ENCODE measurements around the gene CADM3.

Gene CADM3

DNA sequence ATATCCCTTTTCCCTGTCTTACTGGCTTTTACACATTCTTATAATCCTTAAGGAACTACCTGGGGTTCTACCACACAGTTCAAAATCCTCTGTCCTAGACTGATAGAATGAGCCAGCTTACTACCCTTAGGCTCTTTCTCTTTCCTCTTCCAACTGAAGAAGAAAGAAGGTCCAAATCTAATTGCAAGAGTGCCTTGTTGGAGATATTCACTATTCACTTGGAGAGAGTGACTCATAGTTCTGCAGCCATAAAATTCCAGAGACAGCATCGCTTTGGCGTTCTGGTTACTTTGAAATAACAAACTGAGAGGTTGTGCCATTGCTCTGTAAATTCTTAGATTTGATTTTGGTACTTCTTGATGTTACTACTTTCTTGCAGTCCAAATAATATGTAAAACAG is 4.2 kb downstream of the CADM3 start:
- no peak for DNase-seq (ENCODE audit: low read depth)

DNA sequence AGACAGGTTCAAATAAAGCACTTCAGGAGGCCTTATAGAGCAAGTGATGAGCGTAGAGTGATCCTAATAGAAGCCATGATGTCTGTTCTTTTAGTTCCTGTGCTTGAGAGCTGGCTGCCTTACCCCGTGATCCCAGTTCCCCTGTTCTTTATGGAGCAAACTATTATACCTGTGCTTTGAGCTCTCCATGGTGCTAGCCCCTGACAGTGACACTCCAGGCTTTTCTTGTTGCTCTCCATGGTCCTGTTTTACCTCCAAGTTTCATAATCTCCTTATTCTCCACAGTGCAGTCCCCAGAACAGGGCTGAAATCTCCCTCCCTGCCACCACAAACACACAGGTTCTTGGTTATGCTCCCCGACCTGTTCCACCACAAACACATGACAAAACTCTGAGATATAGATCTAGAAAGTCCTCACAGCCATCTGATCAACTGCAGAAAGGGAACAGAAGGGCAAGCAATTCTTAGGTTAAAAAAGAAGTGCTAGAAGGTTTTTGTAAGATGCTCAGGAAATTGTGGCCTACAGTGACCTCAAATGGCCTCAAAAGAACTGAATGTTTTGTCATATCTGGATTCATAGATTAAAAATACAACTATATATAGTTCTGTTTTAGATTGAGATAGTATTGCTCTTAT is 6.0 kb downstream of the CADM3 start:
- DNase-seq (ENCODE audit: low read depth), result peak; percentile 21

DNA sequence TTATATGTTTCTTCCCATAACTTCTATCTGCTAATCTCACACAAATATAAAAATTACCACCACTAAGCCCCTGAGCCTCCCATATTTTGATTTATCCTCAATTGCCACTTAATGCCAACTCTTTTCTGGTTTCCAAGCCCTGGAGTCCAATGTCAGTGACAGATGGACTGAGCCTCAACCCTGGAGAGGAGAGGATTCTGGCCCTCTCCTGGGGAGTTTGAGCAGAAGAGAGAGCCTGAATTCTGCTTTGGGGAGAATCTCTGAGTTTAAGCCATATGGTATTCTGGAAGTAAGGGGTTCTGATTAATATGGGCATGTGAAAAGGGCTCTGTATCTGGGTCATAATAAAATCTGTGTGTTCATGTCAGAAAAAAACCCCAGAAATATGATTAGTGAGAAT is 8.5 kb downstream of the CADM3 start:
- no peak for DNase-seq (ENCODE audit: low read depth)

DNA sequence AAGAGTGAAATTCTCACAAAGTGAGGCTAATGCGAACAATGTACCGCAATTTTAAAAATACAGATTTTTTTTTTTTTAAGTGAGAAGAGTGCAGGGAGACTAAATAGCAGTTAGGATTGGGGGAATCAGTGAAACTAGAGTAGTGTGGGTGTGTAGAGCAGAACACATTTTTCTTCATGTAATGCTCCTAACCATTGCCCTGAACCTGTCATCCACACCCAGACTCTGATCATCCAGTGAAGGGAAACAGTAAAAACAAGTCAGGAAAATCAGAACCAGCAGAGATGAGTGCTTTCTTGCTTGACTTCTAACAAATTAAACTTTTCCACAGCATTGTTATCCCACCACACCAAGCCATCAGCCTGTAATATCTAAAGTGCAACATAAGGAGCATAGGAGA is 9.1 kb downstream of the CADM3 start:
- no peak for DNase-seq (ENCODE audit: low read depth)

DNA sequence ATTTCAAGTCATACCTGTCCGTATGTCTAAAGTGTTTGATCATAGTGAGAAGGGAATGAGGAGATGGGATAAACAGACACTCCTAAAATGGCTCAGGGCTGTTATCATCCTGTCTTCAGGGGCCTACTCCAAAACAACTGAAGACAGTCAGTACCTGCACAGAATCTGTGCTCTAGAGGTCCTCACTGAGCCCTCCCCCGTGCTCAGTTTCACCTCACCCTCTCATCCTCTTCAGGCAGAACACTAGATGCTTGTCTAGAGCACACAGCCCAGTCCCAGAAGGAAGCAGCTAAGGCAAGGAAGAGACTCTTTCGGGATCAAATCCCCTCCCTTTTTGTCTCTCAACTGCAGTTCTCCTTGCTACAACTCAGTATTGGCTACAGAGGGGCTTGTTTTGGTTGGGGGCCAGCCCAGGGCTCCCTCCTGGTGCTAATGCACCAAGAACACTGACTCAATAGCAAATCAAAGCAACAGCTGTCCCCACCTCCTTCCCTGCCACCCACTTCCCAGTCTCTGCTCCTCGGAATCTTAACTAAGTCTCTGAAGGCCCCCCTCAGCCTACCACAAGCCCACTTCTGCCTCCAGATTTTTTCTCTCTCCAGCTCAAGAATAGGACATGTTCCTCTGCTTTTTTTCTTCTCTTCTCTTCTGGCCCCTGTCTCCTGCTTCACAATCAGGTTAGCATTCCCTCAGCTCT is 10.1 kb downstream of the CADM3 start:
- DNase-seq (ENCODE audit: low read depth), result no peak

DNA sequence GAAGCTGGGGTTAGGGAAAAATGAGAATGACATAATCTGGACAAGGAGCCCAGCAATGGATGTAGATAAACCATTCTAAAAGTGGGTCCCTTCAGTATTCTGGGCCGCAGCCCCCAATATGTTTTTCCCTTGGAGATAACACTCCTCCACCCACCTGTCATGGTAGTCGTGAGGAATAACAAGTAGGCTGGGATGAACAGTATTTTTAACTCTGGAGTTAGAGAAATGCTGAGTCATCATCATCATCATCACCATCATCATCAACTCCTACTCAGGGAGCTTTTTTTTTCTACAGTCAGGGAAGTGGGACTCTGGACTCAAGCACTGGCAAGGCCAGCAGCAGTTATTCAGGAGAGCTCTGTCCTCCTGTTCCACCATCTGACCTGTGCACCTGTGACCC is 12.8 kb downstream of the CADM3 start:
- no peak for DNase-seq (ENCODE audit: low read depth)

DNA sequence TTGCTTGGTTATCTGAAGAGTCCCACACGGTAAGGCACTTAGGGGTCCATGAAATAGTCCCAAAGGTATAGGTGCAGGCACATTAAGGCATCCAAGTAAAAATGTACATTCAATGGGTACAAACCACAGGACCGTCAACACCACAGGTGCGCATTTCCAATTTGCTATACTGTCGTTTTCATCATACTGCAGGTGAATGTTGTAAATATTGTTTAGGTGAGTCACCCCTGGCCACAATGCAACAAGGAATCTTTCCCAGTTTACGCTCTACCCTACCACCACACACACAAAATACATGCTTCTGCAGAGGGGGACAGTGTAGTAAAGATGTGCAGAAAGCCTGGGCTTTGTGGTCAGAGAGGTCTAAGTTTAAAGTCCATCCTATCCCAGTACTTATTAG is 13.7 kb downstream of the CADM3 start:
- no peak for DNase-seq (ENCODE audit: low read depth)

DNA sequence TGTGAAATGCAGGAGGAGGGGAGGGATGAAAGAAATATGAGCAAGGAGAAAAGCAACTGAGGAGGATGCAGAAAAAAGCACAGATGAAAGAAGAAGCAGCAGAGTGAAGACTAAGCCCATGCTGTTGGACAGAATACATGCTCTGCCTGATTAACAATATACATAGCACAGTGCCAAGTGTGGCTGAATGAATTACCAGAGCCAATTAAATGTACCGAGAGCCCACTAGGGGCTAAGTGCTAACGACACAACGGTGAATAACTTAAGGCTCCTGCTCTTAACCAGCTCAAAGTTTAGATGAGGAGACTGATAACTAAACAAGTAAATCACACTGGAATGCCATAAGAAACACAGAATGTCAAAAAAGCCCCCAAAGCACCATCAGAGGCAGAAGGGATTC is 15.6 kb downstream of the CADM3 start:
- no peak for DNase-seq (ENCODE audit: low read depth)

DNA sequence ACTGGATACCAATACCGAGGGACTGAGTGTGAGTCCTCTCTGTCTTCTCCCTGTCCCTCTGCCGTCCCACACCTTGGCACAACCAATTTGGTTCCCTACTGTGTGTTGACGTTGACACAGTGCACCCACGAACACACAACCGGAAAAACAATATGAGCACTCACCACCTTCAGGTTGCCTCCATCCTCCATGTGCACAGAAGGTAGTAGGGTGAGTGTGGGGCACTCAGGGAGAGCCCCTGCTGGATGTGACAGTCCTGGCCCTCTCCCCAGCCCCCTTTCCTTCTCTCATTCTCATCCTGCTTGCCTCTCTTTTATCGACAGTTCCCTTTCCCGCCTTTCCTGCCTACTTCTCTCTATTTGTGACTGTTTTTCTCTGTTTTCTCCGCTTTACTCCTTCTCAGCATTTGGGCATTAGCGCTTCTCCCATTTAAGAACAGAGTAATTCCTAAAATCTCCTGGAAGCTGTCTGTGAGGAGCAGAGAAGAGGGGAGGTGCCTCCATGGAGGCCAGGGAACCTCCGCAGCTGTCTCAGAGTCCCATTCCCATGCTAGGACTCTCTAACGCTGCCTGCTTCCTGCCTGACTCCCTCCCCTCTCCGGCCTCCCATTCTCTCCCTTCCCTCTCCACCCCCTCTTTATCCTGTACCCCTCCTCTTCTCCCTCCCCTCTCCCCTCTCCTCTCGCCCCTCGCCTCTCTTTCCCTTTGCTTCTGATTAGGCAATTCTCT is 16.4 kb downstream of the CADM3 start:
- no peak for DNase-seq (ENCODE audit: low read depth)

DNA sequence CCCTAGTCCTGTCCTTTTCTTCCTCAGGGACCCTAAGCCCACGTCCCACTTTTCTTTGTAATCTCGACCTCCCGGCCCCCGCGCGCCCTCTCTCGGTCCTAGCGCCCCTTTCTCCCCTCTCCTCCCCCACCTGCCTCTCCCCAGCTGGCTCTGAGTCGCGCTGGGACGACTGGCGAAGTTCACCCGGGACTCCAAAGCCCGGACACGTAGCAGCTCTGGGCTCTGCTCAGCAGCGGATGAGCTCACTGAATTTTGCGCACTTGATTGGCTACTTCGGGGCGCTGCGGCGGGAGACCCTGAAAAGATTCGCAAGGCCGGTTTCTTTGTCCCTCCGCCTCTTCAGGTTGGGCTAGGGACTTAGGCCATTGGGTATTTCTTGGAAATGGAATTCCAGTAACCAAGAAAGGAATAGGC is 17.0 kb downstream of the CADM3 start:
- DNase-seq (ENCODE audit: low read depth), result no peak

DNA sequence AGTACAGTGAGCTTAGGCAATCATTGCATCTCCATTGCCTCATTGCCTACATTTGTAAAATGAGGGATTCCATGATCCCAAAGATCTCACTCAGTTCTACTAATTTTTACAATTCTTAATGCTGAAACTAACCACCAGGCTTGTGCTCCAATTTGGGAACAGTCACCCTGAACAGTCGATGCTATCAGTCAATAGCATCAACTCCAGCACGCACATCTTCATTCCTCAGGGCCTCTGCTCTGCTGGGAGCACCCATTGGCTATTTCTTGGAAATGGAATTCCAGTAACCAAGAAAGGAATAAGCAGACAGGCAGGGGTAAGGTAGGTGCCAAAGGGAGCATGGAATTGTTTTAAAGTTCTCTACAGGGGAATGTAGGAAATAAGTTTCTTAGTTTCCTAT is 19.0 kb downstream of the CADM3 start:
- DNase-seq (ENCODE audit: low read depth), result no peak

DNA sequence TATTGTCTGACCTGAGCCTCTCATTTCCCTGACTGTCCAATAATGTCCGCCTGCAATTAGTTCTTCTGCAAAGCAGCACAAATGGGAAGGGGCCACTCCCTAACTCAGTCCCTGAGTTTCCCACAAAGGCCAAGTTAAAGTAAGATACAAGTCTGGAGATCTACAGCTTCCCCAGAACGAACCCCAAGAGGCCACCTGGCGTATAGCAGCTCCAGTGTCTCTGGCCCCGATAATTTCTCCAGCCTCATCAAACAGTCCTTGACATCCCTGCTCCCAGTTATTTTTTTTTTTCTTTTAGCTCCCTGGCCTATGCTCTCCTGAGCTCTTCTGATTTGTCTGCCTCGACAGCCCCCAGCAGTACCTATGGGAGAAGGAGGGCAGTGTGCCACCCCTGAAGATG is 25.1 kb downstream of the CADM3 start:
- no peak for DNase-seq (ENCODE audit: low read depth)

DNA sequence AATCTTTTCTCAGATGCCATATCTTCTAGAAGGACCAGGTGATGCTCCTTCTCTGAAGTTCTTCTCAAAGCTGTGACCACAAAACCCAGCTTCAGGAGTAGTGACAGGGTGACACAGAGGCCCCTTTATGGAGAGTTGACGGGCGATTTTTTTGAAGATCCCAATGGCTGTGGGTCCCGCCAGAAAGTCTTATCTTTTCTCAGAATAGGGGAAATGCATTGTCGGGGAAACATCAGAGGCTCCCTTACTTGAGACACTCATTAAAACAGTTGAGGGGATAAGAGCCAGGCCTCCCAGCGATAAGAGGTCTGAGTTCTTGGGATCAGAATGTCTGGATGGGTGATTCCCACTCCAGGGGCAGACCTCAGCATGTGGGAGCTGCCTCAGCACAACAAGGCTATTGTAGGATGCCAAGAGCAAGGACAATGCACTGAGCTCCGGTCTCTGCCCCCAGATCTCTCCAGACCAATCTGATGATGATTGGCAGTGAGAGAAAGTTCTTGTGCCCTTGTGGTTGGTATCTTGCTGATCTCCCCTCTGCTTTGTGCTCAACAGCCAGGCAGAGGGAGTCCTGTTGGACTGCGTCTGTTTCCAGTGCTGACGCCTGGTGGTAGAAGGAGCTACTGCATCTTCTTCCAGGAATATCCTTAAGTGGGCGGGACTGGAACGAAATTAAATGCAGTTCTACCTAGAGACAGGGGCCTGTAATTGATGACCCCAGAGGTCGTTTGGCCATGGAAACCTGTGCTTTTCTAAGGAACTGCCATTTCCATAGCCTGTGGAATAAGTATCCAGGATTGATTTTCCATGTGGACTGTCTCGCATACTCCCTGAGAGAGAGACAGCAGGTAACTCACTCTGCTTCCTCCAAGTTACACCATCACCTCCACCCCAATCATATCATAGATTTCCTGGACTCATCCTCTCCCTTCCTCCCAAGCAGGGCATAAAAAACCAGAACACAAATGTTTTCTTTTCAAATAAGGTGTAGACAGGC is 26.4 kb downstream of the CADM3 start:
- peak; percentile 60 for DNase-seq (ENCODE audit: low read depth)

DNA sequence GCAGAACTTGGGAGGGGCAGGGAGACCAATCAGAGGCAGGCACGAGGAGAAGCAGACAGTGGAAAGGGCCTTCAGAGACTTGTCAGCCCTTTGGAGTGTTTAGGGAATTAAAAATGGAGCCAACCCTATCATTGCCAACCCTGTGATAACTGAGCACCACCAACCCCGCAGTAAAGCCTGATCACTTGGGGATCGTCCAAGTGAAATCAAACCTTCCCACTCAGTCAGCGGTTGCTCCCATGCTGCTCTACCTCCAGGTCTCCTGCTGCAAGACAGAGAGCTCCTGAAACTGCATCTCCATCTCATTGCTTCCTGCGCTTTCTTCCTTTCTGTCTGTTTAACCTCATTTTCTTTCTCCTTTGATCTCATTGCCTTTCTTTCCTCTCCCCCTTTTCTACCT is 28.5 kb downstream of the CADM3 start:
- no peak for DNase-seq (ENCODE audit: low read depth)

DNA sequence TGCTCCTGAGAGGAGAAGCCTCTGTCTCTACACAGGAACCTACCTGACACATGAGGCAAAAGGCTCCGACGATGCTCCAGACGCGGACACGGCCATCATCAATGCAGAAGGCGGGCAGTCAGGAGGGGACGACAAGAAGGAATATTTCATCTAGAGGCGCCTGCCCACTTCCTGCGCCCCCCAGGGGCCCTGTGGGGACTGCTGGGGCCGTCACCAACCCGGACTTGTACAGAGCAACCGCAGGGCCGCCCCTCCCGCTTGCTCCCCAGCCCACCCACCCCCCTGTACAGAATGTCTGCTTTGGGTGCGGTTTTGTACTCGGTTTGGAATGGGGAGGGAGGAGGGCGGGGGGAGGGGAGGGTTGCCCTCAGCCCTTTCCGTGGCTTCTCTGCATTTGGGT is 29.4 kb downstream of the CADM3 start:
- DNase-seq (ENCODE audit: low read depth), result no peak

DNA sequence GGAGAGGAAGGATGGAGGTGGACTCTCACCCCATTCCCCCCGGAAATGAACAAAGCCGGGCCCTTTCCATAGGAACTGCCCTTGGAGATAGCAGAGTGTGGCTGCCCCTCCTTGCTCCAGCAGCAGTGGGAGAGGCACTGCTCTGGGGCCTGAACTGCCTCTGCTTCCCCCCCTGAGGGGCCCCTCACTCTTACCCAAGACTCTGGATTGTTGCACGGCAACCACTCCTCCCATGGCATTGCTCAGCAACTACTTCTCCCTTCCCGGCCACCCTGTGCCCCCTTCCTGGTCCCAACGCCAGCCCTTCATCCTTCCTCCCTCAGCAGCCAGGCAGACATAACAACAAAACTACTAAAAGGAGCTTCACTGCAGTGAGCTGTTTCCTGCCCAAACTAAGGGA is 30.2 kb downstream of the CADM3 start:
- no peak for DNase-seq (ENCODE audit: low read depth)

DNA sequence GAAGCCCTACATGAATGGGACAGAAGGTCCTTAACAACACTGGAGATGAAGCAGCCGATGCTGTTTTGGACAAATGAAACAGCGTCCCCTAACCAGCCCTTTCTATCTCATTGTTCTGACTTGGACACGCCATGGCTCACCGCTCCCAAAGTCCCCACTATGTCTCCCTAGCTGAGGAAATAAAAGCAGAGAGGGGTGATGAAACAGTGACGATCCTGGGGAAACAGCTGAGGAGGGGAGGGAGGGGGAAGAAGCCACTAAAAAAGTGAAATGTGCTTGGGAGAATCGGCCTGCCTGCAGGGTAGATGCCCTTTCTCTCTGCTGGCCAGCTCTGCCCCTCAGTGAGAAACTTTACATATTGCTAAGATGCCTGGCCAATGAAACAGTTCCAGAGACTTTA is 32.2 kb downstream of the CADM3 start:
- DNase-seq (ENCODE audit: low read depth), result no peak

DNA sequence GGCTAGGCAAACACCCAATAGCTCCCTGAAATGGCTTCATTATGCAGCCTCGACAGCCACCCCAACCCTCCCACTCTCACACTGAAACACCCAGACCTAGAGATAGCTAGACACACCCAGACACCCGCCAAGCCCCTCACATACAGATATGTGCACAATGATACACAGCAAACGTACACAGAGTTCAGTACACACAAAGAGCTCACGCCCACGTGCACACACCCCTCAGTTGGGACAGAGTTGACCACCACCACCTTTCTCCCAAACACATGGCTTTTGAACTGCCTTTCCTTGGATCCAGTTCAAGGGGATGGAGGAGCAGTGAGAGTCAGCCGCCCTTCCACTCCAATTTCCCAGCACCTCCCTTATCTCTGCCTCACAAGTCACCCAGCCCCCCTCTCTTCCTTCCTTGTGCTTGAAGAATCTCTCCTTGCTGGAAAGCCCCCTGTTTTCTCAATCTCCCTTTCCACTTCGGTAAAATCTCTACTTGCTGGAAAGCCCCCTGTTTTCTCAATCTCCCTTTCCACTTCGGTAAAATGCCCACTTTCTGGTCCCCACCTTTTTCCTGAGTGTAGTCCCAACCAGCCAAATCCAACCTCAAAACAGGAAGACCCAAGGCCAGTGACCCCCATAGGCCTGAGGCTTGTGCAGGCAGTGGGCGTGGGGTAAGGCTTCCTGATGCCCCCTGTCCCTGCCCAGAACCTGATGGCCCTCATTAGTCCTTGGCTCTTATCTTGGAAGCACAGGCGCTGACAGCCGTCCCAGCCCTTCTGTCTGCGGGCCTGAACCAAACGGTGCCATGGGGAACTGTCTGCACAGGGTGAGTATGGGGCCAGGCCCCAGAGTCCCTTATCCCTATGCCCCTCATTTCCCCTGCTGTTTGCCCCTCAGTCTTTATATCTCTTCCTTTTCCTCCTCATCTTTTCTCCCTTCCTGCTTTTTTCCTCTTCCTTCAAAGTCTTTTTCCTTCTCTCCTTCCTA is 33.0 kb downstream of the CADM3 start, which contains the start of gene ACKR1:
Gene ACKR1 (plus strand): TSS at position 715 of the 981 bp plus-strand sequence. CDS start 85 bp downstream, at position 800.
- DNase-seq (ENCODE audit: low read depth), result no peak

DNA sequence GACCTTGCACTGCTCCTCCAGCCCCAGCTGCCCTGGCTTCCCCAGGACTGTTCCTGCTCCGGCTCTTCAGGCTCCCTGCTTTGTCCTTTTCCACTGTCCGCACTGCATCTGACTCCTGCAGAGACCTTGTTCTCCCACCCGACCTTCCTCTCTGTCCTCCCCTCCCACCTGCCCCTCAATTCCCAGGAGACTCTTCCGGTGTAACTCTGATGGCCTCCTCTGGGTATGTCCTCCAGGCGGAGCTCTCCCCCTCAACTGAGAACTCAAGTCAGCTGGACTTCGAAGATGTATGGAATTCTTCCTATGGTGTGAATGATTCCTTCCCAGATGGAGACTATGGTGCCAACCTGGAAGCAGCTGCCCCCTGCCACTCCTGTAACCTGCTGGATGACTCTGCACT is 33.8 kb downstream of the CADM3 start:
- DNase-seq (ENCODE audit: low read depth), result no peak

DNA sequence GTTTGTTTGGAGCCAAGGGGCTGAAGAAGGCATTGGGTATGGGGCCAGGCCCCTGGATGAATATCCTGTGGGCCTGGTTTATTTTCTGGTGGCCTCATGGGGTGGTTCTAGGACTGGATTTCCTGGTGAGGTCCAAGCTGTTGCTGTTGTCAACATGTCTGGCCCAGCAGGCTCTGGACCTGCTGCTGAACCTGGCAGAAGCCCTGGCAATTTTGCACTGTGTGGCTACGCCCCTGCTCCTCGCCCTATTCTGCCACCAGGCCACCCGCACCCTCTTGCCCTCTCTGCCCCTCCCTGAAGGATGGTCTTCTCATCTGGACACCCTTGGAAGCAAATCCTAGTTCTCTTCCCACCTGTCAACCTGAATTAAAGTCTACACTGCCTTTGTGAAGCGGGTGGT is 34.7 kb downstream of the CADM3 start:
- no peak for DNase-seq (ENCODE audit: low read depth)

DNA sequence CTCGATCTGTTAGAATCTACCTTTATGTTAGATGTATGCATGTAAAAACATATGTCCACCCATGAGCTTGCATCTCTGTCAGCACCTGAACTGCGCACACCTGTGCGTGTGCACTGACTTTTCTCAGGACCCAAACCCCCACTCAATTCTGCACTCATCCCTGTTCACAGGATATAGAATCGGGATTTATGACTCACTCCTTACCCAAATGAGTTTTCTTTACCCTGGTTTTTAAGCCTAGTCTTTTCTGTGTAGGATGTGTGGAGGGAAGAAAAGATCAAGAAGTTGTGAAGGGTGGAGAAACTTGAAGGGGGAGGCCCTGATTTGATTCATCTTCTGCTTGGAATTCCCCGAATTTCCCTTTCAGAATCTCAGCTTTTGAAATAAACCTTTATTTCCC is 35.7 kb downstream of the CADM3 start:
- DNase-seq (ENCODE audit: low read depth), result no peak
